A549 (cell line): ENCODE data around the gene OMP. TPM values are rescaled to one million over a fixed set of nuclear protein-coding genes. Genes with fewer than 3 reads are reported as not detected.

Experiments
- ATAC-seq, 2 experiments: fragments of 200-7000 bp in 1 of 2; fragments of >200 bp in 1 of 2; cut with Nextera tagmentation in 1 of 2; cut with Tn5 transposase in 1 of 2; 3 replicates each; pipeline versions ENCODE4 v1.8.0 to v1.9.1; 2018 to 2020; ENCODE audit warnings: mild to moderate bottlenecking in 1 of 2, moderate library complexity in 1 of 2
- CTCF ChIA-PET: fragments of 300-600 bp; sonication (Branson Sonifier 250); formaldehyde crosslinking; extraction: SDS; loops from one replicate; lab custom pipeline; 2021; ENCODE audit warnings: antibody characterized with exemption, inconsistent platforms; lab: Yijun Ruan, JAX
- POLR2A ChIA-PET: fragments of 350-600 bp; formaldehyde crosslinking; extraction: SDS; loops from one replicate; lab custom pipeline; 2021; ENCODE audit warnings: antibody characterized with exemption, inconsistent platforms; lab: Yijun Ruan, JAX
- DNase-seq, 2 experiments: peaks; one replicate each; pipeline versions ENCODE4 v3.0.0 to v3.0.0-alpha.2; 2011 to 2016; ENCODE audit warnings: low read depth in 1 of 2, low spot score in 1 of 2
- FAIRE-seq: peaks from 2 replicates; lab custom pipeline; 2011; peaks lifted over from hg19 to GRCh38; lab: Jason Lieb, UNC
- H3K27ac ChIP-seq, 2 experiments: fragments of >200 bp; sonication (Bioruptor Twin); formaldehyde crosslinking; 3 replicates each; pipeline ENCODE4 v1.5.1; 2016 to 2017
- H3K4me1 ChIP-seq: fragments of >200 bp; sonication (Bioruptor Twin); formaldehyde crosslinking; 3 replicates; pipeline ENCODE4 v1.6.1; 2016
- H3K4me2 ChIP-seq: fragments of >200 bp; sonication (Bioruptor Twin); formaldehyde crosslinking; 3 replicates; pipeline ENCODE4 v1.6.1; 2016
- H3K4me3 ChIP-seq: fragments of >200 bp; sonication (Bioruptor Twin); formaldehyde crosslinking; 3 replicates; pipeline ENCODE4 v1.5.1; 2016
- H3K9me3 ChIP-seq: fragments of >200 bp; sonication (Bioruptor Twin); formaldehyde crosslinking; 3 replicates; pipeline ENCODE4 v1.6.1; 2016
- CBX2 ChIP-seq: fragments of 200-600 bp; sonication (generic); IDR thresholded peaks from 2 replicates; pipeline ENCODE4 v1.6.1; 2016; ENCODE audit warnings: low read depth, mild to moderate bottlenecking, borderline replicate concordance
- CTCF ChIP-seq: fragments of >200 bp; sonication (Bioruptor Twin); formaldehyde crosslinking; IDR thresholded peaks from 3 replicates; pipeline ENCODE4 v1.5.1; 2016
- E2F6 ChIP-seq: IDR thresholded peaks from 2 replicates; pipeline ENCODE4 v1.6.1; 2012; ENCODE audit warnings: low read depth, borderline replicate concordance
- KDM1A ChIP-seq: fragments of 200-600 bp; sonication (generic); IDR thresholded peaks from 2 replicates; pipeline ENCODE4 v1.6.1; 2016; ENCODE audit warnings: low read depth, mild to moderate bottlenecking
- MAZ ChIP-seq: fragments of 150-350 bp; IDR thresholded peaks from 2 replicates; pipeline ENCODE4 v1.6.1; 2014; ENCODE audit warnings: antibody characterized with exemption, low read depth, low read length, borderline replicate concordance
- NPAS2 ChIP-seq: fragments of 250-450 bp; sonication (Bioruptor Pico); IDR thresholded peaks from 2 replicates; pipeline ENCODE4 v1.8.0; 2022; ENCODE audit warnings: mild to moderate bottlenecking, moderate library complexity, borderline replicate concordance
- PBX3 ChIP-seq: IDR thresholded peaks from 2 replicates; pipeline ENCODE4 v1.6.1; 2012
- RAD21 ChIP-seq, 2 experiments: fragments of >200 bp in 1 of 2; sonication (Bioruptor Twin) in 1 of 2; formaldehyde crosslinking in 1 of 2; IDR thresholded peaks in 1 of 2; conservative IDR thresholded peaks in 1 of 2; 2 replicates in 1 of 2; 3 replicates in 1 of 2; pipeline ENCODE4 v1.6.1; 2012 to 2018; ENCODE audit warnings: inconsistent platforms in 1 of 2
- RCOR1 ChIP-seq: fragments of 150-350 bp; IDR thresholded peaks from 2 replicates; pipeline ENCODE4 v1.6.1; 2014; ENCODE audit warnings: antibody characterized with exemption, low read length, low read depth
- SMC3 ChIP-seq: fragments of >200 bp; sonication (Bioruptor Twin); formaldehyde crosslinking; IDR thresholded peaks from 3 replicates; pipeline ENCODE4 v1.6.1; 2018; ENCODE audit warnings: inconsistent platforms
- SREBF2 ChIP-seq: fragments of 450-650 bp; IDR thresholded peaks from 2 replicates; pipeline ENCODE4 v1.6.1; 2014; ENCODE audit warnings: mild to moderate bottlenecking, moderate library complexity
- ZC3H11A ChIP-seq: fragments of 450-650 bp; IDR thresholded peaks from 2 replicates; pipeline ENCODE4 v1.6.1; 2014; ENCODE audit warnings: antibody characterized with exemption, mild to moderate bottlenecking
- ZFP36 ChIP-seq: fragments of 450-650 bp; IDR thresholded peaks from 2 replicates; pipeline ENCODE4 v1.6.1; 2014; ENCODE audit warnings: borderline replicate concordance; ENCODE audit not compliant: partially characterized antibody
- WGBS: methylation state at CpG from one replicate; pipeline ENCODE4 v1.1.6; 2017; ENCODE audit errors: missing lambda C conversion rate; 5-methylcytosine and 5-hydroxymethylcytosine counted together
- polyA plus RNA-seq, 4 experiments: library from polyadenylated mRNA; depleted of rRNA in 3 of 4; stranded (reverse); fragments of >200 nt; fragmentation: RNase III in 1 of 4; extraction: RNeasy Plus Mini Kit Qiagen cat#74134 plus additional on column Dnase treatment in 1 of 4; gene quantifications; 2 replicates in 3 of 4; 3 replicates in 1 of 4; pipeline ENCODE4 v1.2.3, GENCODE V29; 2011 to 2017
- TF ChIP-seq, protein P1 (sequence below): IDR thresholded peaks from 2 replicates; pipeline ENCODE4 v1.6.1; 2012

The OMP gene
- polyA plus RNA-seq, 2 of the 4 experiments (the other 2 are of a cell fraction): not detected

DNA sequence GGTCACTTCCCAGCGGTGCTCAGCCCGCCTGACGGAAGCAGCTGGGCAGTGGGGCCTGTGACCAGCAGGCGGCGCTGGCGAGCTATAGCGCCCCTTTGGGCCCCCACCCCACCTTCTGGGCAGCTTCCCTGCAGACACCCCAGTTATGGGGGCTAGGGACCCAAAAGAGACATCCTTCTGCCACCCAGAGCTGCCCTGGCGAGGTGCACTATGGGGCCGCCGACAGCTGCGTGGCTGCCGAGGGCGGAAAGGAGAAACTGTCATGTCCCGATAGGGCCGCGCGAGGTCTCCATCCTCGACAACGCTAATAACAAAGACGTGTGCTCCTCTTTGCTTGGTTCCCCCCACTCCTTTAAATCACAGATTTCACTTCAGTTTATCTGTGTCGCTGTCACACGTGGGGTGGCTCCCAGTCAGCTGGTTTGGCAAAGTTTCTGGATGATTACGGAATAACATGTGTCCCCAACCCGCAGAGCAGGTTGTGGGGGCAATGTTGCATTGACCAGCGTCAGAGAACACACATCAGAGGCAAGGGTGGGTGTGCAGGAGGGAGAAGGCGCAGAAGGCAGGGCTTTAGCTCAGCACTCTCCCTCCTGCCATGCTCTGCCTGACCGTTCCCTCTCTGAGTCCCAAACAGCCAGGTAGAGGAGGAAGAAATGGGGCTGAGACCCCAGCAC is 24.7 kb downstream of the OMP start:
- no peaks in the 10 kb centered on the region for H3K9me3 ChIP-seq
- H3K4me2 ChIP-seq: peak overlapping the region; percentile 77
- H3K27ac ChIP-seq: peak overlapping the region in 1 of 2 experiments; percentile 61; a peak in 3 of 6 replicates
- CTCF ChIA-PET: interaction anchor here (0.6 to 8.3 kb wide), 66 partner anchors 9 to 497 kb away, joined by 3 to 161 read pairs (median 5); partner anchors contain the start of gene CAPN5
- POLR2A ChIA-PET: interaction anchor here (0.8 kb wide), 1 partner anchor 492 kb away, joined by 3 read pairs; no protein-coding TSS in a partner anchor
- ATAC-seq: peak; percentile 67 to 89
- H3K4me3 ChIP-seq: peak overlapping the region; percentile 37
- H3K4me1 ChIP-seq: no peaks in the 10 kb centered on the region
- DNase-seq: peak; percentile 36 to 63
- 18% methylated on average over 15 of the region's 27 CpGs for WGBS
- no peak for FAIRE-seq
- TF ChIP-seq MAZ (peak; percentile 62; the same call in 1 of the 2 replicates), SMC3 (peak; percentile 94), SREBF2 (no peak), ZC3H11A (no peak), RAD21 (conservative IDR thresholded peaks at IDR 0.05 in 1 of 2, IDR thresholded peaks at IDR 0.05 in 1 of 2) (peak; percentile 69 to 86), CTCF (peak; percentile 99), E2F6 (no peak)
- TF ChIP-seq, protein P1, sequence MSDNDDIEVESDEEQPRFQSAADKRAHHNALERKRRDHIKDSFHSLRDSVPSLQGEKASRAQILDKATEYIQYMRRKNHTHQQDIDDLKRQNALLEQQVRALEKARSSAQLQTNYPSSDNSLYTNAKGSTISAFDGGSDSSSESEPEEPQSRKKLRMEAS: peak; percentile 34; the same call in 1 of the 2 replicates
- TF ChIP-seq, all 56 proteins: peak for 5

DNA sequence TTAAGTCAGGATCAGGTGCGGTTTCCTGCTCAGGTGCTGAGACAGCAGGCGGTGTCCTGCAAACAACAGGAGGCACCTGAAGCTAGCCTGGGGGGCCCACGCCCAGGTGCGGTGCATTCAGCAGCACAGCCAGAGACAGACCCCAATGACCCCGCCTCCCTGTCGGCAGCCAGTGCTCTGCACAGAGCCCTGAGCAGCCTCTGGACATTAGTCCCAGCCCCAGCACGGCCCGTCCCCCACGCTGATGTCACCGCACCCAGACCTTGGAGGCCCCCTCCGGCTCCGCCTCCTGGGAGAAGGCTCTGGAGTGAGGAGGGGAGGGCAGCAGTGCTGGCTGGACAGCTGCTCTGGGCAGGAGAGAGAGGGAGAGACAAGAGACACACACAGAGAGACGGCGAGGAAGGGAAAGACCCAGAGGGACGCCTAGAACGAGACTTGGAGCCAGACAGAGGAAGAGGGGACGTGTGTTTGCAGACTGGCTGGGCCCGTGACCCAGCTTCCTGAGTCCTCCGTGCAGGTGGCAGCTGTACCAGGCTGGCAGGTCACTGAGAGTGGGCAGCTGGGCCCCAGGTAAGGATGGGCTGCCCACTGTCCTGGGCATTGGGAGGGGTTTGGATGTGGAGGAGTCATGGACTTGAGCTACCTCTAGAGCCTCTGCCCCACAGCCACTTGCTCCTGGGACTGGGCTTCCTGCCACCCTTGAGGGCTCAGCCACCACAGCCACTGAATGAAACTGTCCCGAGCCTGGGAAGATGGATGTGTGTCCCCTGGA is 25.5 kb downstream of the OMP start, which contains the start of gene MYO7A:
MYO7A (plus strand) TSS at position 327 of the 772 bp plus-strand sequence. CDS start 2,389 bp downstream, outside the sequence.
- Histone ChIP-seq H3K27ac (peak within 1 kb of the TSS in 1 of 2 experiments; percentile 61; a peak in 3 of 6 replicates), H3K4me3 (peak within 1 kb of the TSS; percentile 37), H3K9me3 (no peaks in the 10 kb centered on the region), H3K4me1 (no peaks in the 10 kb centered on the region), H3K4me2 (peak within 1 kb of the TSS; percentile 77)
- ATAC-seq: peak in 1 of 2 experiments; percentile 24; a peak in 3 of 6 replicates
- CTCF ChIA-PET: interaction anchor here (0.9 to 8.3 kb wide), 50 partner anchors 8 to 492 kb away, joined by 3 to 161 read pairs (median 6); no protein-coding TSS in a partner anchor
- POLR2A ChIA-PET: no interaction called here
- TF ChIP-seq PBX3: no peak
- TF ChIP-seq NPAS2: no peak
- TF ChIP-seq MAZ: no peak
- DNase-seq: no peak
- 68% methylated on average over 19 of the region's 20 CpGs for WGBS
- FAIRE-seq: no peak

GRCh38 chr11:77129069-77129841 is 26.6 kb downstream of the OMP start:
- 76% methylated on average over 9 of the region's 11 CpGs for WGBS
- DNase-seq (no peak), ATAC-seq (no peak), FAIRE-seq (no peak)
- CTCF ChIA-PET: interaction anchor here (1.4 to 8.3 kb wide), 7 partner anchors 11 to 491 kb away, joined by 3 to 161 read pairs (median 35); no protein-coding TSS in a partner anchor
- Histone ChIP-seq H3K4me1 (no peaks in the 10 kb centered on the region), H3K9me3 (no peaks in the 10 kb centered on the region), H3K4me2 (no peak overlapping the region), H3K27ac (no peak overlapping the region), H3K4me3 (no peak overlapping the region)
- TF ChIP-seq, protein P1: no peak
- TF ChIP-seq RCOR1 (no peak), ZFP36 (peak; percentile 85), KDM1A (no peak), CBX2 (no peak), CTCF (no peak)
- POLR2A ChIA-PET: no interaction called here
